SK-N-SH (cell line): ENCODE results near the gene SMARCD3. TPM values are rescaled to one million over a fixed set of nuclear protein-coding genes. Genes with fewer than 3 reads are reported as not detected.

Source experiments
- CTCF ChIA-PET: fragments of 300-600, 350-600 bp; formaldehyde crosslinking; extraction: SDS; loops from one replicate; lab custom pipeline; 2021; lab: Yijun Ruan, JAX
- POLR2A ChIA-PET: fragments of 350-600 bp; sonication (Branson Sonifier 250); formaldehyde crosslinking; extraction: SDS; loops from one replicate; lab custom pipeline; 2020; ENCODE audit warnings: antibody characterized with exemption, inconsistent platforms; lab: Yijun Ruan, JAX
- DNase-seq: peaks from one replicate; pipeline ENCODE4 v3.0.0; 2012
- H2AFZ ChIP-seq: fragments of 200-600 bp; sonication (generic); 2 replicates; pipeline ENCODE4 v1.8.1; 2016; ENCODE audit warnings: antibody characterized with exemption, mild to moderate bottlenecking, low read depth
- H3F3A ChIP-seq: fragments of 200-600 bp; sonication (generic); replicated peaks from 2 replicates; pipeline ENCODE3; 2016; ENCODE audit warnings: antibody characterized with exemption, mild to moderate bottlenecking; ENCODE audit not compliant: insufficient read depth
- H3K27ac ChIP-seq, 2 experiments: fragments of 200-500 bp in 1 of 2; fragments of 200-600 bp in 1 of 2; sonication (Bioruptor generic) in 1 of 2; sonication (generic), shearing (Covaris generic) in 1 of 2; 2 replicates each; pipeline versions ENCODE4 v1.5.1 to v1.6.1; 2014 to 2016; ENCODE audit warnings: low read depth in 2 of 2, inconsistent platforms in 1 of 2, low read length in 1 of 2, mild to moderate bottlenecking in 1 of 2, mixed read lengths in 1 of 2
- H3K27me3 ChIP-seq: fragments of 200-600 bp; sonication (generic), shearing (Covaris generic); 2 replicates; pipeline ENCODE4 v1.6.1; 2016; ENCODE audit warnings: mixed run types; ENCODE audit not compliant: insufficient read depth
- H3K36me3 ChIP-seq, 2 experiments: fragments of 200-500 bp in 1 of 2; fragments of 200-600 bp in 1 of 2; sonication (Bioruptor generic) in 1 of 2; sonication (generic) in 1 of 2; replicated peaks in 1 of 2; 2 replicates each; pipeline versions ENCODE3 to v1.5.1; 2014 to 2016; ENCODE audit warnings: low read length in 1 of 2, mild to moderate bottlenecking in 1 of 2; ENCODE audit not compliant: insufficient read depth in 2 of 2, control insufficient read depth in 1 of 2
- H3K4me1 ChIP-seq, 2 experiments: fragments of 200-500 bp in 1 of 2; fragments of 200-600 bp in 1 of 2; sonication (Bioruptor generic) in 1 of 2; sonication (generic), shearing (Covaris generic) in 1 of 2; 2 replicates each; pipeline versions ENCODE4 v1.5.1 to v1.6.1; 2014 to 2016; ENCODE audit warnings: low read depth in 1 of 2, low read length in 1 of 2, mixed run types in 1 of 2; ENCODE audit not compliant: insufficient read depth in 2 of 2, control insufficient read depth in 1 of 2
- H3K4me2 ChIP-seq: fragments of 200-600 bp; sonication (generic), shearing (Covaris generic); 2 replicates; pipeline ENCODE4 v1.6.1; 2017; ENCODE audit warnings: mixed run types
- H3K4me3 ChIP-seq, 2 experiments: fragments of 200-500 bp in 1 of 2; fragments of 200-600 bp in 1 of 2; sonication (Bioruptor generic) in 1 of 2; sonication (generic), shearing (Covaris generic) in 1 of 2; 2 replicates each; pipeline versions ENCODE4 v1.5.1 to v1.8.1; 2014 to 2016; ENCODE audit warnings: low read depth in 2 of 2, inconsistent platforms in 1 of 2, low read length in 1 of 2, mild to moderate bottlenecking in 1 of 2, mixed read lengths in 1 of 2, moderate library complexity in 1 of 2
- H3K79me2 ChIP-seq: fragments of 200-600 bp; sonication (generic); 2 replicates; pipeline ENCODE4 v1.8.1; 2017; ENCODE audit warnings: mild to moderate bottlenecking; ENCODE audit not compliant: insufficient read depth
- H3K9ac ChIP-seq: fragments of 200-600 bp; sonication (generic); 2 replicates; pipeline ENCODE4 v1.6.1; 2017; ENCODE audit warnings: mixed run types
- H3K9me2 ChIP-seq: fragments of 200-600 bp; sonication (generic); 2 replicates; pipeline ENCODE4 v1.6.1; 2017; ENCODE audit warnings: mixed run types
- H3K9me3 ChIP-seq: fragments of 200-600 bp; sonication (generic); 2 replicates; pipeline ENCODE4 v1.6.1; 2017; ENCODE audit warnings: mixed run types, mild to moderate bottlenecking, moderate library complexity
- H4K20me1 ChIP-seq: fragments of 200-600 bp; sonication (generic); 2 replicates; pipeline ENCODE4 v1.6.1; 2017; ENCODE audit warnings: mild to moderate bottlenecking, mixed run types; ENCODE audit not compliant: insufficient read depth
- CTCF ChIP-seq: fragments of 200-600 bp; sonication (generic); IDR thresholded peaks from 2 replicates; pipeline ENCODE4 v1.6.1; 2017; ENCODE audit warnings: antibody characterized with exemption, mild to moderate bottlenecking, moderate library complexity
- ELF1 ChIP-seq: IDR thresholded peaks from 2 replicates; pipeline ENCODE4 v1.4.0; 2012
- EP300 ChIP-seq, 2 experiments: IDR thresholded peaks; 2 replicates each; pipeline versions ENCODE4 v1.4.0 to v1.6.1; 2012; ENCODE audit warnings: borderline replicate concordance in 1 of 2, low read depth in 1 of 2, low read length in 1 of 2
- EZH2phosphoT487 ChIP-seq: fragments of 200-600 bp; sonication (generic); IDR thresholded peaks from 2 replicates; pipeline ENCODE4 v1.6.1; 2017; ENCODE audit warnings: low read depth, mixed run types, mild to moderate bottlenecking, antibody characterized with exemption, moderate library complexity, borderline replicate concordance
- FOSL2 ChIP-seq: IDR thresholded peaks from 2 replicates; pipeline ENCODE4 v1.4.0; 2012; ENCODE audit warnings: low read depth, mild to moderate bottlenecking, moderate library complexity, borderline replicate concordance
- FOXM1 ChIP-seq: IDR thresholded peaks from 2 replicates; pipeline ENCODE4 v1.4.0; 2012; ENCODE audit warnings: low read depth, mild to moderate bottlenecking
- GABPA ChIP-seq: IDR thresholded peaks from 2 replicates; pipeline ENCODE4 v1.4.0; 2012; ENCODE audit warnings: low read depth, mild to moderate bottlenecking
- GATA2 ChIP-seq: sonication (generic); formaldehyde crosslinking; IDR thresholded peaks from 2 replicates; pipeline ENCODE4 v1.5.0; 2020; ENCODE audit warnings: mild to moderate bottlenecking, missing genetic modification reagents
- IRF3 ChIP-seq: fragments of 150-350 bp; IDR thresholded peaks from 2 replicates; pipeline ENCODE4 v1.6.1; 2016; ENCODE audit warnings: mild to moderate bottlenecking, low read depth, low read length
- MXI1 ChIP-seq: IDR thresholded peaks from 2 replicates; pipeline ENCODE4 v1.6.1; 2012; ENCODE audit warnings: mild to moderate bottlenecking, low read depth, low read length, improper control_type of control experiment
- PBX3 ChIP-seq: IDR thresholded peaks from 2 replicates; pipeline ENCODE4; 2012
- RAD21 ChIP-seq: IDR thresholded peaks from 2 replicates; pipeline ENCODE4 v1.6.1; 2012; ENCODE audit warnings: mild to moderate bottlenecking, low read length
- RFX5 ChIP-seq: IDR thresholded peaks from 2 replicates; pipeline ENCODE4 v1.6.1; 2012; ENCODE audit warnings: mild to moderate bottlenecking, improper control_type of control experiment, low read length
- RXRA ChIP-seq: IDR thresholded peaks from 2 replicates; pipeline ENCODE4 v1.4.0; 2012; ENCODE audit warnings: low read depth, mild to moderate bottlenecking, borderline replicate concordance
- SIN3A ChIP-seq: IDR thresholded peaks from 2 replicates; pipeline ENCODE4 v1.6.1; 2012; ENCODE audit warnings: low read depth, mild to moderate bottlenecking, low read length, moderate library complexity, borderline replicate concordance
- TAF1 ChIP-seq: IDR thresholded peaks from 2 replicates; pipeline ENCODE4 v1.6.1; 2012; ENCODE audit warnings: low read depth, mild to moderate bottlenecking, low read length, moderate library complexity, borderline replicate concordance
- TCF12 ChIP-seq: IDR thresholded peaks from 2 replicates; pipeline ENCODE4 v1.4.0; 2012
- USF1 ChIP-seq: IDR thresholded peaks from 2 replicates; pipeline ENCODE4 v1.4.0; 2012; ENCODE audit warnings: low read depth, borderline replicate concordance
- USF2 ChIP-seq: fragments of 150-350 bp; IDR thresholded peaks from 2 replicates; pipeline ENCODE4 v1.6.1; 2017; ENCODE audit warnings: antibody characterized with exemption, low read length, low read depth, borderline replicate concordance
- ZBTB33 ChIP-seq: IDR thresholded peaks from 2 replicates; pipeline ENCODE4 v1.4.0; 2012; ENCODE audit warnings: low read depth, borderline replicate concordance
- WGBS: methylation state at CpG from one replicate; pipeline ENCODE4 v1.1.6; 2017; ENCODE audit warnings: low lambda C conversion rate; 5-methylcytosine and 5-hydroxymethylcytosine counted together
- polyA plus RNA-seq, 3 experiments: library from polyadenylated mRNA; depleted of rRNA; stranded (reverse); fragments of >200 nt; gene quantifications; 2 replicates each; pipeline ENCODE4 v1.2.3, GENCODE V29; 2012

Gene SMARCD3
- polyA plus RNA-seq, 1 of the 3 experiments (the other 2 are of a cell fraction) = 62.8 TPM

- Histone ChIP-seq H3K9ac (no peak overlapping the region), H3K9me3 (no peaks in the 10 kb centered on the region), H3K9me2 (no peaks in the 10 kb centered on the region)
- POLR2A ChIA-PET = interaction anchor here (0.6 kb wide), 1 partner anchor 421 kb away, joined by 4 read pairs; no protein-coding TSS in a partner anchor
- CTCF ChIA-PET = interaction anchor here (1.0 to 2.2 kb wide), 5 partner anchors 14 to 272 kb away, joined by 3 to 12 read pairs (median 4); no protein-coding TSS in a partner anchor
- no peak for TF ChIP-seq USF2
- TF ChIP-seq ELF1 = no peak
- TF ChIP-seq CTCF = no peak
- no peak for TF ChIP-seq ZBTB33
- no peak for TF ChIP-seq GATA2 (CRISPR knock-in tag)
- no peak for TF ChIP-seq GABPA
- TF ChIP-seq IRF3 = no peak
- TF ChIP-seq TCF12 = no peak
- no peak for TF ChIP-seq MXI1
- TF ChIP-seq USF1 = no peak
- TF ChIP-seq RXRA = no peak
- no peak for TF ChIP-seq SIN3A
- no peak for TF ChIP-seq EZH2phosphoT487
- TF ChIP-seq FOXM1 = no peak
- no peak for TF ChIP-seq PBX3
- TF ChIP-seq RAD21 = no peak
- TF ChIP-seq TAF1 = no peak
- TF ChIP-seq FOSL2 = no peak
- TF ChIP-seq EP300 (IDR thresholded peaks at IDR 0.05; ENCODE audit: borderline replicate concordance in 1 of 2, low read depth in 1 of 2, low read length in 1 of 2) = no peak
- TF ChIP-seq RFX5 = no peak
- TF ChIP-seq, all 33 proteins: peak for 0
- Histone ChIP-seq H3K27ac (no peak overlapping the region), H3K4me1 (no peaks in the 10 kb centered on the region), H3K27me3 (peaks cover 39% of the 10 kb centered on the region; the same call in 1 of the 2 replicates), H2AFZ (no peak overlapping the region), H3K79me2 (no peaks in the 10 kb centered on the region), H3K36me3 (no peaks in the 10 kb centered on the region), H4K20me1 (no peaks in the 10 kb centered on the region), H3K4me2 (no peak overlapping the region), H3F3A (peaks cover 7% of the 10 kb centered on the region), H3K4me3 (no peak overlapping the region)
- WGBS = 49% methylated on average over 4 of the region's 4 CpGs
- DNase-seq = no peak
Measured at GRCh38 chr7:151290355-151290760, 41.9 kb upstream of the SMARCD3 start.
